ENCODE measurements around the gene GATA5.

GRCh38 chr20:62453186-62453808 is 22.5 kb downstream of the GATA5 start:
- TF ChIP-seq GATA2 (IDR thresholded peaks at IDR 0.05; ENCODE audit: low read depth, low read length) (no peak), GATA3 (IDR thresholded peaks at IDR 0.05; ENCODE audit: low read depth, low read length) (no peak)

Measured in SH-SY5Y (cell line).